Upper lobe of left lung (tissue), 6 donors: ENCODE results near the gene THBS3. TPM values are rescaled to one million over a fixed set of nuclear protein-coding genes. Genes with fewer than 3 reads are reported as not detected.

Experiments used
- small RNA-seq, 4 donors: library from RNA; depleted of rRNA; stranded (forward); fragments of <200 nt; gene quantifications; one replicate each; pipeline ENCODE3, GENCODE V24; 2016
- total RNA-seq, 6 donors: library from RNA; depleted of rRNA in 4 of 6; stranded (reverse); fragments of >200 nt in 4 of 6; gene quantifications; one replicate each; pipeline versions ENCODE4 v1.1.0 to v1.2.1, GENCODE V29; 2016 to 2021
- donor health status: DM: no; HTN: no; CAD: no; lungs with moderate emphysema.
- donor health status: DM: no; HTN: yes; CAD: no; lungs with severe emphysema.

The THBS3 gene
- total RNA-seq, 6 donors from 2014 or later: 18.3 to 97.4 (median 27.6) TPM

Small RNAs within 50 kb of the gene (small RNA-seq; reads per million reads assigned to genes)
- gene HMGN2P18: 0 reads per million in 4 donors

Other genes starting within 250 kb of the THBS3 start
- 10 to 100 TPM; 20.1 to 41.9 (median 27.5) TPM for gene PYGO2, start 246.1 kb downstream of the THBS3 start, total RNA-seq
- 100 to 1,000 TPM in 1 of 6 donors, 10 to 100 TPM in 5; 55.5 to 130 (median 69.1) TPM for gene SHC1, start 237.2 kb downstream of the THBS3 start, total RNA-seq
- gene CKS1B, start 233.2 kb downstream of the THBS3 start, total RNA-seq: 10 to 100 TPM in 5 of 6 donors, 1 to 10 TPM in 1; 9.9 to 31.1 (median 22.5) TPM
- 10 to 100 TPM; 15.6 to 62.9 (median 29.8) TPM for gene FLAD1, start 224.6 kb downstream of the THBS3 start, total RNA-seq
- gene LENEP, start 214.3 kb downstream of the THBS3 start, total RNA-seq: 1 to 10 TPM in 1 of 6 donors, under 1 TPM in 1, not detected in 4; 0.57 to 1.0 TPM
- 10 to 100 TPM; 43.9 to 88.2 (median 66.2) TPM for gene ZBTB7B, start 205.1 kb downstream of the THBS3 start, total RNA-seq
- 1 to 10 TPM in 4 of 6 donors, under 1 TPM in 2; 0.49 to 2.1 (median 1.1) TPM for gene DCST2, start 174.1 kb downstream of the THBS3 start, total RNA-seq
- under 1 TPM in 1 of 6 donors, not detected in 5; 0.89 TPM for gene DCST1, start 174.1 kb downstream of the THBS3 start, total RNA-seq
- 100 to 1,000 TPM in 4 of 6 donors, 10 to 100 TPM in 2; 52.1 to 246 (median 106) TPM for gene ADAM15, start 156.6 kb downstream of the THBS3 start, total RNA-seq
- 1 to 10 TPM; 2.8 to 8.1 (median 7.0) TPM for gene EFNA4, start 144.2 kb downstream of the THBS3 start, total RNA-seq
- gene EFNA3, start 129.1 kb downstream of the THBS3 start, total RNA-seq: 1 to 10 TPM in 4 of 6 donors, under 1 TPM in 2; 0.33 to 2.1 (median 1.4) TPM
- gene EFNA1, start 80.0 kb downstream of the THBS3 start, total RNA-seq: 100 to 1,000 TPM; 131 to 226 (median 164) TPM
- gene SLC50A1, start 72.0 kb downstream of the THBS3 start, total RNA-seq: 10 to 100 TPM; 19.9 to 49.9 (median 42.7) TPM
- gene DPM3, start 67.4 kb downstream of the THBS3 start, total RNA-seq: 100 to 1,000 TPM in 2 of 6 donors, 10 to 100 TPM in 3, not detected in 1; 25.1 to 112 (median 67.5) TPM
- gene KRTCAP2, start 34.6 kb downstream of the THBS3 start, total RNA-seq: 100 to 1,000 TPM in 4 of 6 donors, 10 to 100 TPM in 2; 47.1 to 166 (median 131) TPM
- under 1 TPM in 3 of 6 donors, not detected in 3; 0.30 to 0.64 (median 0.57) TPM for gene TRIM46, start 34.0 kb downstream of the THBS3 start, total RNA-seq
- gene MTX1, start 798 bp upstream of the THBS3 start, total RNA-seq: 10 to 100 TPM; 23.0 to 68.4 (median 37.4) TPM
- gene ENTREP3, start 47.6 kb upstream of the THBS3 start, total RNA-seq: 10 to 100 TPM in 5 of 6 donors, 1 to 10 TPM in 1; 9.3 to 30.3 (median 20.6) TPM
- 10 to 100 TPM; 61.5 to 96.1 (median 70.4) TPM for gene SCAMP3, start 54.5 kb upstream of the THBS3 start, total RNA-seq
- gene CLK2, start 65.6 kb upstream of the THBS3 start, total RNA-seq: 10 to 100 TPM; 32.7 to 92.2 (median 48.1) TPM
- gene HCN3, start 69.6 kb upstream of the THBS3 start, total RNA-seq: 1 to 10 TPM; 1.1 to 6.3 (median 2.6) TPM
- under 1 TPM in 2 of 6 donors, not detected in 4; 0.14 to 0.17 TPM for gene PKLR, start 93.5 kb upstream of the THBS3 start, total RNA-seq
- 100 to 1,000 TPM; 129 to 256 (median 179) TPM for gene FDPS, start 101.0 kb upstream of the THBS3 start, total RNA-seq
- 10 to 100 TPM; 21.4 to 41.9 (median 31.2) TPM for gene RUSC1, start 113.0 kb upstream of the THBS3 start, total RNA-seq